HG03558 (cell line): Measurements from ENCODE around the gene FAM89A.

ENCODE experiments used
- ATAC-seq: cut with Tn5 transposase; IDR thresholded peaks from one replicate; pipeline ENCODE4 v1.9.1; 2021; ENCODE audit warnings: moderate number of reproducible peaks; ENCODE audit not compliant: unreplicated experiment; ENCODE audit errors: extremely low read depth

The FAM89A gene

DNA sequence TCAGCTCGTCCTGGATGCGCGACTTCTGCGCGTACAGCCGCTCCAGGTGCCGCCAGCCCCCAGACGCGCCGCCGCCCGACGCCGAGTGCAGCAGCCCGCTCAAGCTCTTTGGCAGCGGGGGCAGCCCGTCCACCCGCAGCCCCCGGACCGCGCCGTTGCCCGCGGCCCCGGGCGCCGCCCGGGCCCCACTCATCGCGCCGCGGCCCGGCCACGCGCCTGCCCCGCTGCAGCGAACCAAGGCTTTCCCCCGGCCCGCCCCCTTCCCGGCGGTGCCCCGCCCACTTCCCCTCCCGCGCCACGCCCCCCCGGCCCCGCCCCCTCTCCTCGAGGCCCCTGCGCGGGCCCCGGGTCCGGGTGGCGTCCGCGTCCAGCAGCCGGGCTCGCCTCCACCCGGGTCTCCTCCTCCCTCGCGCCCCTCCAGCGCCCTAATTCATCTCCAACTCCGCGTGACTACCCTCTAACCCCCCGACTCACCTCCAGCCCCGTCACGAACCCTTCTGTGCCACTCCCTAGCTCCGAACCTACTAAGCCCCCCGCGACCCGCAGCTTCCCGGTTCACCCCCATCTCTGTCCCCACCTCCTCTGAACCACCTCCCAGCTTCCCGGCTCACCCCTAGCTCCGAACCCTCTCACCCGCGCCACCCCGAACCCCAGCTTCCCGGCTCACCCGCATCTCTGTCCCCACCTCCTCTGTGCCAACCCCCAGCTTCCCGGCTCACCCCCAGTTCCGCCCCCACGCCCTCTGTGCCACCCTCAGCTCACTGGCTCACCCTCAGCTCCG lies at the start of gene FAM89A:
FAM89A (minus strand) TSS at position 236 of the 781 bp plus-strand sequence; CDS start at position 193, 43 bp downstream.
- no peak for ATAC-seq

DNA sequence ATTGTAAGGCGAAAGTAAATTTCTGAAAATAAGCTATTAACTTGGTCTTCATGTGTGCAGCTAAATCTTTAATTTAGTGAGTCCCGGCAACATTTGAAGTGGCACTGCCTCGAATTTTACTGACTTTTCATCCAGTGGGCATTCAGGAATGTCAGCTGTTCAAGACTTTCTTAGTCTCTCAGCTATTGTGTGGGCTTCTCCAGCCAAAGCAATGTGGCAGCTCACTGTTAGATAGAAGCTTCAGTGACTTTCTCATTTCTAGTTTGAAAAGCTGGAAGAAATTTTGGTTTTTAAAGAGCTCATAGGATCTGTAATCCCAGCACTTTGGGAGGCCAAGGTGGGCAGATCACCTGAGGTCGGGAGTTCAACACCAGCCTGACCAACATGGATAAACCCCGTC lies 44.3 kb upstream of the FAM89A start:
- no peak for ATAC-seq

DNA sequence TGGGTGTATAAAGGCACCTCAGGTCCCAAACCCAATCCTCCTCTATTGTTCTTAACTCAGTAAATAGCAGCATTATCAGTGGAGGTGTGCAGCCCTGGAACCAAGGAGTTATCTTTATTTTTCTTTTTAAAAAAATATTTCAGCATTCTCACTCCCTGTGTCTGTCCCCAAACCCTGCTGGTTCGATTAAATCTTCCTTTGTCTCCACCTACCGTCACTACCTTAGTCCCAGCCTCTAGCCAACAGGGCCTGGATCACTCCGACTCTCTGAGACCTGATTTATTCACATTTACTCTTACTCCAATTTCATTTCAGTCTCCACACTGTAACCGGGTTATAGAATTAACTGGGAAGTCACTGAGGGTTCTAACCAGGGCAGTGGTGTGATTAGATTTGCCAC lies 39.1 kb upstream of the FAM89A start:
- ATAC-seq: no peak

DNA sequence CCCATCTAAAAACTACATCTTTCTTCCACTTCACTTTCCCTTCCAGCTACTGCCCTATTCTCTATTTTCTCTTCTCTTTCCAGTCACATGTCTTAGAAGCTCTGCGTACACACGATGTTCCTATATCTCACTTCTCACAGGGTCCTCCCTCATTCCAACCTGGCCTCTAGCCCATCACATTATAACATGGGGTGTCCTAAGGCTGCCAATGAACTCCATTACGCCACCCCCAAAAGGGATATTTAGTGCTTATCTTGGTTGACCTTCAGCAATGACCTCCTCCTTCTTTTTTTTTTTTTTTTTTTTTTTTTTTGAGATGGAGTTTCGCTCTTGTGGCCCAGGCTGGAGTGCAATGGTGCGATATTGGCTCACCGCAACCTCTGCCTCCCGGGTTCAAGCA lies 38.2 kb upstream of the FAM89A start:
- ATAC-seq: no peak

DNA sequence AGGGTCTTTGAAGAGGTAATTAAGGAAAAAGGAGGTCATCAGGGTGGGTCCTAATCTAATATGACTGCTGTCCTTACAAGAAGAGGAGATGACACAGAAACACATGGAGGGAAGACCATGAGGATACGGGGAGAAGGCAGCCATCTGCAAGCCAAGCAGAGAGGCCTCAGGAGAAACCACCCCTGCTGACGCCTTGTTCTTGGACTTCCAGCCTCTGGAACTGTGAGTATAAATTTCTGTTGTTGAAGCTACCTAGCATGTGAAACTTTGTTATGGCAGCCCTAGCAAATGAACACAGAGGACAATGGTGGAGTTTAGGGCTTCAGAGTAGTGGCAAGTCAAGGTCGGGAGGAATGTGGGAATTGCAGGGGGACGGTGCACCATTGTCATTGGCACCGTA lies 36.7 kb upstream of the FAM89A start:
- no peak for ATAC-seq

DNA sequence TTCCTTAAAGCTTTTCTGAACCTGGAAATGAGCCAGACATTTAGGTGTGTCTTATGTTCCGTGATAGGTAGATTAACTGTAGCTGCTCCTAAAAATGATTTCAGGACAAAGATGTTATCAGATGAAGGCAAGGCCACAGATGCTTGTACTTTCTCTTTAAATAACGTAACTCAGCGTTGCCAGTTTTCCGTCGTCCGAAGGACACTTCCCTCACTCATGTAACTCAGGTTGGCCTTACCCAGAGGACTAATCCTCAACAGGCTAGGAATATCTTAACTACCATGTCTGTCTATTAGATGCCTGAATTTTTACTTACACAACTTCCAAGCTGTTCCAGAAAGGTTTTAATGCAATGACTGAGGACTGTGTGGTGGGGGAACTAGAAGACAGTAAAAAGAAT lies 35.4 kb upstream of the FAM89A start:
- no peak for ATAC-seq

DNA sequence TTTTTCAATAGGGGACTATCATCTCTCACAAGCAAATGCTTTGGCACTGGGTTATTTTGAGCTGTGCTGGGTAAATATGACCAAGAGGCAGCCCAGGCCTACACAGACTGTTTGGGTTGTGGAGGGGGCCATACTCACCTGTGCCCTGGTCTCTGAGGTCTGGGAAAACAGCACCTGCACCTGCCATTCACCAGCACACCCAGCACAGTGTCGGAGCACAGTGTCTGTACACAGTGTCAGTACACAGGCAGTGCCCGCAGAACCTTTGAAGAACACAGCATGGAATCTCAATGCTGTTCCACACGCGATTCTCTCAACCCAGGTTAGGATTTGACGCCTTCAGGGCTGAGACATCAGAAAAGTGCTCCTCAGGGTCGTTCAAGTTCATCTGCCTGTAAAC lies 35.0 kb upstream of the FAM89A start:
- ATAC-seq: no peak

DNA sequence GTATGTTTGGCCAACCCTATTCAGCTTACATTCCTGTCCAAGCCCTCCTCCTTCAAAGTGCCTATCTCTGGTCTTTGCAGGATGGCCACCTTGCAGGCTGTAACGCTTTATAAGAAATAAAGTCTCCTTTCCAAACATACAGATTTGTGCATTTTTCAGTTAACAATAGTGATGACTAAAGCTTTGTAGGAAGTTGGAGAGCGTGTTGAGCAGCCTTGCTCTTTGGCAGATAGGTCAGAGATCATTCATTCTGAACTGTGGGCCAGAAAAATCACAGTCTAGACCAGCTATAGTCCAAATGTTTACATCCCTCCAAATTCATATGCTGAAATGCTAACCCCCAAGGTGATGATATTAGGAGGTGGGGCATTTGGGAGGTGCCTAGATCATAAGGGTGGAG lies 34.0 kb upstream of the FAM89A start:
- no peak for ATAC-seq

DNA sequence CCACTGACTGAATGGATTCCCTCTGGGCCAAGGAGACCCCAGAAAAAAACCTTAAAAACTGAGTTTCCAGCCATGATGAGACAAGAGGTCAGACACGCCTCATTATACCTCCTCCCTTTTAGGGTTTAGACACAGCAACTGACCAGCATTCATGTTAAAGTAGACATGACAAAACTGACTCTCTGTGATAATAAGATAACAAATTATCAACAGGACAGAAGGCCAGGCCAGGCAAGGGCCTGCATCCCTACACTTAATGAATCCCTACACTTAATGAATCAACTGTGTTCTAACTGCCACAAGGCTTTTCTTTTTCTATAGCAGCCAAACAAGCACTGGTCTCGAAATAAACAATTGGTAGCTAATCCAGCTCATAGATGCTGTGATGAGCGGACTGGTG lies 33.3 kb upstream of the FAM89A start:
- no peak for ATAC-seq

DNA sequence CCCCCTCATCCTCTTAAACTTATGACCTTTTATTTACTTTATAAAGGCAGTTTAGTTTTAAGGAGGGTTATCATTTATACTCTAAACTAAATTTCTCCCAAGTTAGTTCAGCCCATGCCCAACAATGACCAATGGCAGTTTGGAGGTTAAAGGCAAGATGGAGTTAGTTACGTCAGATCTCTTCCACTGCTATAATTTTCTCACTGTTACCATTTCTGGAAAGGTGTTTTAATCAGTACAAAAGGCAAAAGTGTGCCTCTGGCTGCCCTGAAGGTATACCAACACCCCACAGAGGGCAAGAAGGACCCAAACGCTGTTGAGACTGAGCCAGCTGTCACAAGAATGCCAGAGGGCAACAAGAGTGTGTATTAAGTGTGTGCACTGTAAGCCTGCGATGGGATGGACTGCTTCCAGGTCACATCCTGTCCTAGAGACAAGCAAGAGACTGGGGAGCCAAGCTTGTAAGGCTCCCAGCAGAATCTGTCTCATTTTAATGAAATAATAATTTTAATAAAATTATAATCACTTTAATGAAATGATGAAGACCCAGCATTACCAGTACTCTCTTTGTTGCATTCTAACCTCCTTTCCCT lies 32.5 kb upstream of the FAM89A start:
- no peak for ATAC-seq

DNA sequence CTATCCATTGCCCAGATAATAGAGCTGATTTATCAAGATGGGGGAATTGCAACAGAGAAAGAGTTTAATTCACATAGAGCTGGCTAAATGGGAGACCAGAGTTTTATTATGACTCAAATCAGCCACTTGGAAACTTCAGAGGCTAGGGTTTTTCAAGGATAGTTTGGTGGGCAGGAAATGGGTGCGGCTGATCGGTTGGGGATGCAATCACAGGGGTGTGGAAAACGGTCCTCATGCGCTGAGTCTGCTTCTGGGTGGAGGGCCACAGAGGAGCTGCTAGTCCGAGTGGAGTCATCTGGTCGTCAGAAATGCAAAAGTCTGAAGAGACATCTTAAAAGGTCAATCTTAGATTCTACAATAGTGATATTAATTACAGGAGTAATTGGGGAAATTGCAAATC lies 32.0 kb upstream of the FAM89A start:
- ATAC-seq: no peak

DNA sequence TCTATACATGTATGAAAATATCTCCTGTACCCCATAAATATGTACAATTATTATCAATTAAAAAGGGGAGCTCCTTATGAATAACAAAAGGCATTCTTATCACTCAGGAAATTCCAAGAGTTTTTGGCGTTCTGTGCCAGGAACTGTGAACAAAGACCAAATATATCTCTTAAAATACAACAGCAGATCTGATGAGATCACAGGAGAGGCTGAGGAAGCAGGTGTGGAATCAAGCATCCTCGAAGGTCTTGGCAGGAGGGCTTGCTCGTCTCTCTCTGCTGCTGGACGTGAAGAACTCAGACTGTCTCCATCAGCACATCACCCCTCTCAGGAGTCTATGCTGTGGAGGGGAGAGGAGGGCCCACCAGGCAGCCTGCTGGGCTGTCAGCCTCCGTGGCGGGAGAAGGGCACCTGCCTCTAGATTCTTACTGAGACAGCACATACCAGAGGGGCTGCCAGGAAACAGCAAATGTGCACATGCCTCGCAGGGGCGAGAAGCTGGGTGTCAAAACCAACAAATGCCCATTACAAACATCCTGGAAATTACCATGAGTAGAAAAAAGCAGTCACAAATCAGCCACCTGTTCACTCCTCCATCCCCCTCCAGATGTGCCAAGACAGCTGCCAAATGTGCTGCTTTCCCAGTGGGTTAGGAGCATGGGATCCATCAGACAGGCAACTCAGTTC lies 30.8 kb upstream of the FAM89A start:
- no peak for ATAC-seq

DNA sequence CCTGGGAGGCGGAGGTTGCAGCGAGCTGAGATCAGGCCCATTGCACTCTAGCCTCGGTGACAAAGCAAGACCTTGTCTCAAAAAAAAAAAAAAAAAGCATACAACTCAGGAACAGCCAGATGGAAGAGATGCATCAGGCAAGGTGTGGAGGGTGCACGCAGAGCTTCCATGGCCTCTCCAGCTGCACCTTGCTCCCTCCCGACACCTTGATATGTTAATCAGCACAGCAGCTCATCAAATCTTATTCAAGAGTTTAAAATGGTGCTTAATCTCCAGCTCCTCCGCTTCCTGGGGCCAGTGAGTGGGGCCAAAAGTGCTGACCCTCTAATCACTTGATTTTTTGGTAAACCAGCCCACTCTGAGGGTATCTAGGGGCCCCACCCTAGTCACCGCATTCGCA lies 29.3 kb upstream of the FAM89A start:
- ATAC-seq: no peak

DNA sequence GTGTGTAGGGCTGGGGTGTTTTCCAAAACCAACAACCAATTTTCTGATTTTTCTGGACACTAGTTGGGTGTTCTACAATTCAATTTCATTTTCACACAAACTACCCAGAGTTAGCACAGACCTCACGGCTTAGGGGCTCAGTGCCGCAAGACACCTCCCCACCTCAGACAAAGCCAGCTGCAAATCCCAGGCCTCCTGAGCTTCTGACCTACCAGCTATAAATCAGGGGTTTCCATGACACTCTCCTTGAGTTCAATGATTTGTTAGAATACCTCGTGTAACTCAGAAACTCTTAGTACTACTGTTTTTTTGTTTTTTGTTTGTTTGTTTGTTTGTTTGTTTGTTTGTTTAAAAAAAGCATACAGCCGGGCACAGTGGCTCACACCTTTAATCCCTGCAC lies 28.7 kb upstream of the FAM89A start:
- no peak for ATAC-seq

DNA sequence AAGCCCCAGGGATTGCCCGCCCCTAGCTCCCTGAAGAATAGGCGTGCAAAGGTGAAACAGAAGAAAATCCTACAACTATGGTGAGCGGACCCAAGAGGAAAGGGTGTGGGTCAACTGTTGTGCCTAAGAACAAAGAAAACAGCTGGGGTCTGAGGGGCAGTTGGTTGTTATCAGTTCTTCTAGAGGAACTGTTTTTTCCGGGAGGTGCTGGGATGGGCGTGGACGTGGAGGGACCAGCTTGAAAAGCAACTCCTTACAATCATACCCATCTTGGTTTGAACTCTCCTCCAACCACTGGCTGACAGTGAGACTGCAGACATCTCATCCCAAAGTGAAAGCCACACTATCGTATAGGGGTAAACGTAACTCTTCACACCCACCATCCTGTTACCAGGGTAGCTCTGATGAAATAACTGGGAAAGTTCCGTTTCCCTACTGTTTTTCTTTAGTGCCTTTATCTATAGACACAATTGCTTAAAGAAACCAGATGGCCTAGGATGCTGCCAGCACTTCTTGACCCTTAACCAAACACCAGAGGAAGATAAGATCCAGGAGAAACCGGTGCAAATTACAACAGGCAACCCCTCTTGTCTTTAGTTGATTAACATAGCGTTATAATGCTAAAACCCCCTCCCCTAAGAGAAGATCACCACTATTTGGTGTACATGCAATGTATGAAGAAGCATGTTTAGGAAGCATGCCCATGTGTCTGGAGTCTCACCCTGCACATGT lies 25.6 kb upstream of the FAM89A start:
- no peak for ATAC-seq

DNA sequence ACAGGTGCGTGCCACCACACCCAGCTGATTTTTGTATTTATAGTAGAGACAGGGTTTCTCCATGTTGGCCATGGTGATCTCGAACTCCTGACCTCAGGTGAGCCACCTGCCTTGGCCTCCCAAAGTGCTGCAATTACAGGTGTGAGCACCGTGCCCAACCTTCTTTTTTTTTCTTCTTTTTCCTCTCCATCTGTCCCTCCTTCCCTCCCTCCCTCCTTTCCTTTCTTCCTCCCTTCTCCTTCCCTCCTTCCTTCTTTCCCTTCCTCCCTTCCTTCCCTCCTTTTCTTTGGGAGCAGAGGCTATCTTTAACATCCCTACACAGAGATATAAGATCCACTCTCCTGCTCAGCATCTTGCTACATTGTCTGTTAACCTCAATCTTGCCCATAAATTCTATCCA lies 24.4 kb upstream of the FAM89A start:
- no peak for ATAC-seq

DNA sequence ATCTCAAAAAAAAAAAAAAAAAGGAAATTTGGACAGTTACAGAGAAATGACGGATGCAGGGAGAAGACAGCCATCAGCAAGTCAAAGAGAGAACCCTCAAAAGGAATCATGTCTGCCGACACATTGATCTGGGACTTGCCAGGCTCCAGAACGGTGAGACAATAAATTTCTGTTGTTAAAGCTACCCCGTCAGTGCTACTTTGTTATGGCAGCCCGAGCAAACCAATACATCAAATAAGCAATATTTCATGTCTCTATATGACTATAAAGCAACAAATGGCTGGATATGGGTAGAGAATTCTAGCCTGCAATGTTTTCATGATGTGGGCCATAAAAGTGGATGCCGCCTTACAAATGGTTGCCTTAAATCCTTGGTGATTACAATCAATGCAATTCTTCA lies 23.3 kb upstream of the FAM89A start:
- ATAC-seq: no peak

DNA sequence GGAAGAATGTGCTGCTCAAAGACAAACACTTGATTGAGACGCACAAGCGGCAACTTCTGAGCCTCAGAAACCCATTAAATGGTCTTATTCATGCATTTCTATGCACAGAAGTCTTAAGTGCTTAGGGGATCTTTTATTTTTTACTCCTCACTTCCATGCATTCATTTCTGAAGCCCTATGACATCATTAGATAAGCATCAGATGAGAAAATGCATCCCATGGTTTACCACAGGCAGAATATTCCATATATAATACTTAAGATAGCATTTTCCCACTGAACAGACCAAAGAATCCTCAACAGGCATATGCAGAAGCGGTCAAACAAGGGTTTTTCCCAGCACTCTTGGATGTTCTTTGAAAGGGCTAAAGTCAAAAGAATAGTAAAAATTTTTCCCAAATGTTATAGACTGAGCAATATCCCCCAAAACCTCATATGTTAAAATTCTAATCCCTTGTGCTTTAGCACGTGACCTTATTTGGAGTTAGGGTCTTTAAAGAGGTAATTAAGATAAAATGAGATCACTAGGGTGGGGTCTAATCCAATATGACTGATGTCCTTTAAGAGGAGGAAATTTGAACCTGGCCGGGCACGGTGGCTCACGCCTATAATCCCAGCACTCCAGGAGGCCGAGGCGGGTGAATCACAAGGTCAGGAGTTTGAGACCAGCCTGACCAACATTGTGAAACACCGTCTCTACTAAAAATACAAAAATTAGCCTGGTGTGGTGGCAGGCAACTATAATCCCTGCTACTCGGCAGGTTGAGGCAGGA lies 22.6 kb upstream of the FAM89A start:
- no peak for ATAC-seq

DNA sequence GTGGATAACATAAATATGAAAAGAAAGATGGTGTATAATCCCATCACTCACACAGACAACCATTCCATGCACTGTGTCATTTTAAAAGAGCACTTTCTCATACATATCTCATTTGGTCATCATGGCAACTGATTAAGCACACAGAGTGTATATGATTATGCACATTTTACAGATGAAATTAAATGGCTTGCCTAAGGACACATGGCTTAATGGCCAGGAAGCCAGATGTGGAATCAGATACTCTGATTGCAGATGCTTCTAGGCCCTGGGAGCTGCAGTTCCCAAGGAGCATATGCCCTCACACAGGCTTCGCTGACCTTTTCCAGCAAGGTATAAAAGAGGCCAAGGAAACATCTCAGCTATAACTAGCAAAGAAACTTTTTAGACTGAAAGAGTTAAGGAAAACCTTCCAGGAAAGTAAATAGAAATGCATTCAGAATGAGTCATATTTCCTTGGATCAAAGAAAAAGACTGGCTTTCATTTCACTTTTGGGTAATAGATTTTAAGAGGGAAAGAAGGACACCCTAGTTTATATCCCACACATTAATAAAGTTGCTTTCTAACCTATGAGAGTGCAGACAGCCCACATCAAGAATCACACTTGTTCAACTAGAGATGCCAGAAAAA lies 19.6 kb upstream of the FAM89A start:
- ATAC-seq: no peak
